PFSK-1 (cell line): ENCODE measurements around the gene HOXA9.

Experiments used
- FOXP2 ChIP-seq: optimal IDR thresholded peaks from 2 replicates; pipeline ENCODE3; 2011; ENCODE audit warnings: borderline replicate concordance, control low read depth, inconsistent platforms; ENCODE audit not compliant: insufficient read depth; ENCODE audit errors: extremely low read length, extremely low read depth
- POLR2AphosphoS5 ChIP-seq: IDR thresholded peaks from 2 replicates; pipeline ENCODE4 v1.6.1; 2012; ENCODE audit warnings: low read depth, mild to moderate bottlenecking, control low read depth, low read length, moderate library complexity
- SIN3A ChIP-seq: IDR thresholded peaks from 2 replicates; pipeline ENCODE4 v1.6.1; 2012; ENCODE audit warnings: mild to moderate bottlenecking, low read length, moderate library complexity, borderline replicate concordance; ENCODE audit not compliant: insufficient read depth
- TAF1 ChIP-seq: IDR thresholded peaks from 2 replicates; pipeline ENCODE4 v1.6.1; 2012; ENCODE audit warnings: low read length, control low read depth, borderline replicate concordance; ENCODE audit not compliant: insufficient read depth
- TF ChIP-seq, protein P1 (sequence below), 2 experiments: IDR thresholded peaks; 2 replicates each; pipeline versions ENCODE4 v1.6.1 to v1.8.0; 2011 to 2012; ENCODE audit warnings: low read depth in 2 of 2, low read length in 2 of 2, control low read depth in 1 of 2, inconsistent platforms in 1 of 2, mild to moderate bottlenecking in 1 of 2, moderate library complexity in 1 of 2; ENCODE audit not compliant: insufficient read depth in 1 of 2

HOXA9 gene

DNA sequence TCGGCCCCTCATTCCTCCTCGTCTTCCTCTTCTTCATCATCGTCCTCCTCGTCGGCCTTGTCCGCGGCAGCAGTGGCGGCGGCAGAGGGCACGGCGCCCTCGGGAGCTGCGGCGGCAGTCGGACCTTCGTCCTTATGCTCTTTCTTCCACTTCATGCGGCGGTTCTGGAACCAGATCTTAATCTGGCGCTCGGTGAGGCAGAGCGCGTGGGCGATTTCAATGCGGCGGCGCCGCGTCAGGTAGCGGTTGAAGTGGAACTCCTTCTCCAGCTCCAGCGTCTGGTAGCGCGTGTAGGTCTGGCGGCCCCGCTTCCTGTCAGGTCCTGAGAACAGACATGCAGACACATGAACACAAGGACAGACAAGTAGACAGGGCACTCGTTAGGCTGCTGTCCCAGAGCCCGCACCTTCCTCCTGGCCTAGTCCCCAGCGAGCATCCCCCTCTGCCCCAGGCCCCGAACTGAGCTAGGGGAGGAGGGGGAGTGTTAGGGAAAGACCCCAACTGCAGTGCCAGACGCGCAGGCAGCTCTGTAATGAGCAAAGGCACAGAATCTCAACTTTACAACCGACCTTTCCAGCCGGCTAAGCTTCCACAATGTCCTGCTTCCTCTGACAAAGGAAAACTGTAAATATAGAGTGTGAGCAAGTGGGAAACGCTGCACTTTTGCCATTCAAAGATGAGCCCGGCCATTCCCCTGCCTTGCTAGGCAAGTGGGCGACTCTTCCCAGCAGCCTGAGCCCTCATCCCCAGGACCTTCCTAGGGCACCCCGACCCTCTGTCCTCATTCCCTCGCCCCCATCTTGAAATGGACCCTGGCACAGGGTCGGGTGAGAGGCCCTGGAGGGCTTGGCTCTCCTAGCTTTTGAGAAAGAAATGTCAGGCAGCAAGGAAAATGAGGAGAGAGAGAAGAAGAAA, 10.2 kb downstream of the HOXA9 start:
- TF ChIP-seq TAF1 (no peak), SIN3A (no peak)

DNA sequence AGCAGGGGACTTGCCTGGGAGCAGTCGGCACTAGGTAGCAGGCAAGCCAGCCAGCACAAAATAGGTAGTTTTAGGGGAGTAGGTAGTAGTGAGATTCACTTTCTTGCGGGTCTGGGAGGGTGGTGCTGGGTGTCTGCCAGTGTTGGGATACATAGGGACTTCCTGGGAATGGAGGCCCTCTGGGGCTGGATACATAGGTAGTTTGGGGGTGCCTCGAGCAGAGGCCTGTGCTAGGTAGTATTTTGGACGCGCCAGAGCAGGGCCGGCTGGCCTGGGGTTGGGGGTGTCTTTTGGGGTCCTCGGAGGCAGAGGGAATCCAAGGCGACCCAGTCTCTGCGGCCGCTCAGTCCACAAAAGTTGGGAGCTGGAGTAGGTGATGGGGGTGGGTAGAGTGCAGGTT, 11.0 kb downstream of the HOXA9 start:
- TF ChIP-seq, protein P1, sequence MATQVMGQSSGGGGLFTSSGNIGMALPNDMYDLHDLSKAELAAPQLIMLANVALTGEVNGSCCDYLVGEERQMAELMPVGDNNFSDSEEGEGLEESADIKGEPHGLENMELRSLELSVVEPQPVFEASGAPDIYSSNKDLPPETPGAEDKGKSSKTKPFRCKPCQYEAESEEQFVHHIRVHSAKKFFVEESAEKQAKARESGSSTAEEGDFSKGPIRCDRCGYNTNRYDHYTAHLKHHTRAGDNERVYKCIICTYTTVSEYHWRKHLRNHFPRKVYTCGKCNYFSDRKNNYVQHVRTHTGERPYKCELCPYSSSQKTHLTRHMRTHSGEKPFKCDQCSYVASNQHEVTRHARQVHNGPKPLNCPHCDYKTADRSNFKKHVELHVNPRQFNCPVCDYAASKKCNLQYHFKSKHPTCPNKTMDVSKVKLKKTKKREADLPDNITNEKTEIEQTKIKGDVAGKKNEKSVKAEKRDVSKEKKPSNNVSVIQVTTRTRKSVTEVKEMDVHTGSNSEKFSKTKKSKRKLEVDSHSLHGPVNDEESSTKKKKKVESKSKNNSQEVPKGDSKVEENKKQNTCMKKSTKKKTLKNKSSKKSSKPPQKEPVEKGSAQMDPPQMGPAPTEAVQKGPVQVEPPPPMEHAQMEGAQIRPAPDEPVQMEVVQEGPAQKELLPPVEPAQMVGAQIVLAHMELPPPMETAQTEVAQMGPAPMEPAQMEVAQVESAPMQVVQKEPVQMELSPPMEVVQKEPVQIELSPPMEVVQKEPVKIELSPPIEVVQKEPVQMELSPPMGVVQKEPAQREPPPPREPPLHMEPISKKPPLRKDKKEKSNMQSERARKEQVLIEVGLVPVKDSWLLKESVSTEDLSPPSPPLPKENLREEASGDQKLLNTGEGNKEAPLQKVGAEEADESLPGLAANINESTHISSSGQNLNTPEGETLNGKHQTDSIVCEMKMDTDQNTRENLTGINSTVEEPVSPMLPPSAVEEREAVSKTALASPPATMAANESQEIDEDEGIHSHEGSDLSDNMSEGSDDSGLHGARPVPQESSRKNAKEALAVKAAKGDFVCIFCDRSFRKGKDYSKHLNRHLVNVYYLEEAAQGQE (IDR thresholded peaks at IDR 0.05; ENCODE audit: insufficient read depth in 1 of 2, low read depth in 2 of 2, low read length in 2 of 2), result no peak
- TF ChIP-seq FOXP2 (no peak), POLR2AphosphoS5 (no peak), TAF1 (no peak), SIN3A (no peak)

DNA sequence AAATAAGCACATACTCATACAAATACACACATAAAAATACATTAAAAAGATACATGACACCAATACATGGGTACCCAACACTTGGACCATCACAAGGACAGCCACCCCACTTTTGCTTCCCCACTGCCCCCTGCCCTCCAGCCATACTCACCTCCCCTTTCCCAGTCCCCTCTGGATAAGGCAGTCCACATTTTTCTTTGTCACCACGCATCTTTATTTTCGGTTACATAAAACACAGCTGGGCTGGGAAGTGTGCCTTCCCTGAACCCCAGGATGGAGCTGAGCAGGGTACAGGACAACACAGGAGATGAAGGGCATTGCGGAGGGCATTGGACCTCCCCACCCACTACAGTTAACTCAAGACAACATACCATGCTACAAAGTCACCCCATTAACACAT, 11.8 kb downstream of the HOXA9 start:
- TF ChIP-seq TAF1 (no peak), POLR2AphosphoS5 (no peak), FOXP2 (no peak), SIN3A (no peak)
- TF ChIP-seq, protein P1 (IDR thresholded peaks at IDR 0.05; ENCODE audit: insufficient read depth in 1 of 2, low read depth in 2 of 2, low read length in 2 of 2), result no peak

DNA sequence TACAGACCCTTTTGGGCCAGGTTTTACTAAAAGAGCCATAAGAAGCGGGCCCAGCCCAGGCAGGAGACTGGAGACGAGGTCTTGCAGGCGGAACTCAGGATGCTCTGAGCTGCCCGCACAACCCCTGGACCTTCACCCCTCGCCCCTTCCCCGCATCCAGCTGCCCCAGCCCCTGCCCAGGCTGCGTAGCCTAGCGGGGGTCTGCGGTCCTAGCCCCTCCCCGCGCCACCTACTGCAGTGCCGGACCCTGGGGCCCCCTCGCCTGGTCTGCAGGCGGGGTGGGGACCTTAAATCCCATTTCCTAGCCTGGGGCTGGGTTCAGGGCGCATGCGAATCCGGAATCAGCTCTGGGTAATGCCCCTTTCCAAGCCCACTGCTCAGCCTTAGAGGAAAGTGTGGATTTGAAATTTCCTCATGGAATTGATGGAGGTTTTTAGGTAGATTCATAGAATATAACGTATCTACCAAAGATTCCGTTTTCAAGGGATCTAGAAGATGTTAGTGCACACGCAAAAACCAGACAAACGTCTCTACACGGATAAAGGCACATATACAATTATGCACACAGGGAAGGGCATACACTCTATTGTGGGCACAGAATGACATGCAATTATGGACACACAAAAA, 12.4 kb downstream of the HOXA9 start:
- TF ChIP-seq SIN3A, result no peak
- TF ChIP-seq, protein P1 (IDR thresholded peaks at IDR 0.05; ENCODE audit: insufficient read depth in 1 of 2, low read depth in 2 of 2, low read length in 2 of 2), result no peak
- no peak for TF ChIP-seq FOXP2
- no peak for TF ChIP-seq POLR2AphosphoS5
- TF ChIP-seq TAF1, result no peak

DNA sequence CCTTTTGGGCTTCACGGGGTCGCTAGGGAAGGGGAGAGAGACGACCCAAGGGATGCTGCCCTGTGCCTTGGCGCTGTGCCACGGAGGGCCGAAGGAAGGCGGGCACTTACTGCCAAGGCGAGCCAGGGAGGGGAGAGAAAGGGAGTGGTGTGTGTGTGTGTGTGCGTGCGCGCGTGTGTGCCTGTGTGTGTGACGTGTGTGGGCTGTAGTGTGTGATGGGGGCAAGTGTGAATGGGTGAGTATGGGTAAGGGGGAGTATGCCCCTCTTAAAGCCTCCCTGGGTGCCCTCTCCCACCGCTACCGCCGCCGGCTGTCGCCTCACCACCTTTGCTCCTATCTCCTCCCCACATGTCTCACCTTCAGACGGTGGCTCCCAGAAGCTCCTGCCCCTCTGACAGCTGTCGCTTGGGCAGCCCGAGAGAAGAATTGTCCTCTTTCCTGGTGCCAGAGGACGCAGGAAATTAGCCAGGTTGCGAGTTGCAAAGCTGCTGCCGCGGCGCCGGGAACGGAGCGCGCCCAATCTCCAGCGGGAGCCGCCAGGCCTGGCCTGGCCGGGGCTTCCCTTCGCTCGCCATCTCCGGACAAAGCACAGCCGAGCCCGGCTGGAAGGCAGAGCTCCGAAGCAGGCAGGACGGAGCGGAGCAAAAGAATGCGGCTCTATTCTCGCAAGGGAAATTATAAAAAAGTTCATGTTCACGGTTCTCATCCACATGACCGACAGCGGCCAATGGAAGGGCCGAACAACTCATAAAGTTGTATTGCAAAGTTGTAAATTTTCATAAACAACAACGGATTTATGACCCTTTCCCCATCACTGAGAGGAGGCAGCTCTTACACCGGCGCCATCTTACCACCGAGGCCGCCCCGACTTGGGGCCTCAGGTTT, 13.2 kb downstream of the HOXA9 start, which contains the start of gene HOXA3:
HOXA3 (minus strand) TSS at position 653 of the 885 bp plus-strand sequence. CDS start 41,943 bp downstream, outside the sequence.
- TF ChIP-seq TAF1, result no peak
- TF ChIP-seq POLR2AphosphoS5, result no peak
- TF ChIP-seq FOXP2, result no peak
- TF ChIP-seq SIN3A, result no peak
- TF ChIP-seq, protein P1 (IDR thresholded peaks at IDR 0.05; ENCODE audit: insufficient read depth in 1 of 2, low read depth in 2 of 2, low read length in 2 of 2), result no peak
